HG03045 (cell line): Measurements from ENCODE around the gene LRRIQ1.
"Not testable (repeated sequence)": the region's sequence is repeated elsewhere in the genome, so short reads cannot be mapped to it uniquely, and the experiment has no call there.

Experiments used
- ATAC-seq: cut with Tn5 transposase; IDR thresholded peaks from one replicate; pipeline ENCODE4 v1.9.1; 2021; ENCODE audit warnings: mild to moderate bottlenecking, moderate library complexity; ENCODE audit not compliant: unreplicated experiment

LRRIQ1 gene

GRCh38 chr12:85188619-85189018 lies 152.5 kb downstream of the LRRIQ1 start:
- ATAC-seq, result no peak

DNA sequence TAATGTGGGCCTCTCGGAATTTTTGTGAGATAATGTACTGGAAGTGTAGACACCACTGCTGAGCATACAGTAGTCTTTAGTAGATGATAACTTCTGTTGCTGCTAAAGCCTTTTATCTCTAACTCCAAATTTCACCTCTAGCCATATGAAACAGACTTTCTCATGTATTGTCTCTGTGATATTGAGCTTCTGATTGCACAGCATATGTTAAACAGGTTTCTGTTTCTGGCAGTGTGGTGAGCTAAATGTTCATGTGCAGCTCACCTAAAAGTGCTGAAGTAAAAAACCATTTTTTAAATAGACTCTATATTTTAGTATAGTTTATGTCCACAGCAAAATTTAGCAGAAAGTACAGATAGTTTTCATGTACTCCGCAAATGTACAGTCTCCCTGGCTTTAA lies 154.6 kb downstream of the LRRIQ1 start:
- no peak for ATAC-seq

DNA sequence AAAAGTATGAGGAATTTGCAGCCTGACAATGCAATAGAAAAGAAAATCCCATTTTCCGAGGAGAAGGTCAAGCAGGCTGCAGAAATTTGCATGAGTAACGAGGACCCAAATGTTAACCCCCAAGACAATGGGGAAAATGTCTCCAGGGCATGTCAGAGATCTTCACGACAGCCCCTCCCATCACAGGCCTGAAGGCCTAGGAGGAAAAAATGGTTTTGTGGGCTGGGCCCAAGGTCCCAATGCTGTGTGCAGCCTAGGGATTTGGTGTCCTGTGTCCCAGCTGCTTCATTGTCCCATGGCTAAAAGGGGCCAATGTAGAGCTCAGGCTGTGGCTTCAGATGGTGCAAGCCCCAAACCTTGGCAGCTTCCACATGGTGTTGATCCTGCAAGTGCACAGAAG lies 167.7 kb downstream of the LRRIQ1 start:
- ATAC-seq, result not testable (repeated sequence)

- ATAC-seq, result no peak
These were observed 170.4 kb downstream of the LRRIQ1 start for GRCh38 chr12:85206543-85206942.

GRCh38 chr12:85224339-85224738 lies 188.2 kb downstream of the LRRIQ1 start:
- ATAC-seq, result not testable (repeated sequence)

DNA sequence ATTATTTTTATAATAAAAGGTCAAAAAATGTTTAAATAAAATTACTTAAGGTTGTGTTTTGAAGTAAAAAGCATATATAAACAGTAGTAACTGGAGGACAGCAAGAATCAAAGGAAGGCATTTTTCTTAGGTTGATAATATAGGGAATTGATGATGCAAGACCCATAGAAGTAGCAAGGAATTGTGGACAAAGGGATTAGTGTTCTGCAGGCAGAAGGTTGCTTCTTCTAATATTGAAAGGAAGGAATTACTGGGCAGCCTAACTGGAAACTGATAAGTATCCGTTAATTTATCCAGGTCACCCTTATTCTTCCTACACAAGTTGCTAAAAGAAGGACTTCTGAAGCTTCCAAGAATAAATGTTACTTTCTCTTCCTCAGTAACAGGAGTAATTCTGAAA lies 189.3 kb downstream of the LRRIQ1 start:
- no peak for ATAC-seq

DNA sequence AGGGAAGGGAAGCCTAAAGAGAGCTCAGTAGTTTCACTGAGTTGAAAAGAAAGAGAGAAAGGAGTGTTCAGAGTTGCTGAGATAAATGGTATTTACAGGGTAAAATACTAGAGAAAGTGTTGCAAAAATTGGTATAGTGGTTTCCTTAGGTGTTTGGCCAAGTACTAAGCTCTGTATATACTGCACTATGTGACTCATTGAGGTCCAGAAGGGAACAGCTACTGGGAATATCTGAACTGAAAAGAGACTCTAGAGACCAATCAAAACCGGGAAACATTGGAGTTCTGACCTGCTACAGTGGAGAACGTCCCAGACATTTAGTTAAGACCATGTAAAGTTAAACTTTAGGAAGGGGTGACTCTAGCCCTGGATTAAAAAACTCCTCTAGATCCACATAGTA lies 201.2 kb downstream of the LRRIQ1 start:
- no peak for ATAC-seq

DNA sequence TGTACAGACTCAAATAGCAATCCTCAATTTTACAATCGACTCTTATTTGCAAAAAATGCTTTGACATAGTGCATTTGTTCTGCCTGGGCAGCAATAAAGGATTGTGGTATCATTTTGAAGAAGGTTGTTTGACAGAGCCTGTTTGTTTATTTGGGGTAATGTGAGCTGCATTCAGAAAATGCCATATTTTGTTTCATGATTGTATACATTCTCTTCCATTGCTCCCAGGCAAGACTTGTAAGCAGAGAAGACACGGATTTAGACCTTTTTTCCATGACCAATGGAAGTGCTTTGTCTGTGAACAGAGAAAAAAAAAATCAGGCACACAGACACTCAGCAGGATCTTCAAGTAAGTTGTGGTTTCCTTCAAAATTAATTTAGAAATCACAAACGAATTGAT lies 208.4 kb downstream of the LRRIQ1 start:
- no peak for ATAC-seq

DNA sequence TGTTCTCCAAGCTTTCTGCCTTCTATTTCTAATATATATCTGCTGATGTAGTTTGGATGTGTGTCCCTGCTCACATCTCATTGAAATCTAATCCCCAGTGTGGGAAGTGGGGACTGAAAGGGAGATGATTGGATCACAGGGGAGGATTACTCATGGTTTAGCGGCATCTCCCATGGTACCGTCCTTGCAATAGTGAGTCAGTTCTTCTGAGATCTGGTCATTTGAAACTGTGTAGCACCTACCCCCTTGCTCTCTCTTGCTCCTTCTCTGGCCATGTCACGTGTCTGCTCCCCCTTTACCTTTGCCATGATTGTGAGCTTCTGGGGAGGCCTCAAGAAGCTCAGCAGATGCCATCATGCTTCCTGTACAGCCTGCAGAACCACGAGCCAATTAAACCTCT lies 217.7 kb downstream of the LRRIQ1 start:
- ATAC-seq, result no peak

- no peak for ATAC-seq
These were observed 221.5 kb downstream of the LRRIQ1 start for GRCh38 chr12:85257671-85258070.

- ATAC-seq, result no peak
These were observed 224.3 kb downstream of the LRRIQ1 start for GRCh38 chr12:85260447-85260846.

DNA sequence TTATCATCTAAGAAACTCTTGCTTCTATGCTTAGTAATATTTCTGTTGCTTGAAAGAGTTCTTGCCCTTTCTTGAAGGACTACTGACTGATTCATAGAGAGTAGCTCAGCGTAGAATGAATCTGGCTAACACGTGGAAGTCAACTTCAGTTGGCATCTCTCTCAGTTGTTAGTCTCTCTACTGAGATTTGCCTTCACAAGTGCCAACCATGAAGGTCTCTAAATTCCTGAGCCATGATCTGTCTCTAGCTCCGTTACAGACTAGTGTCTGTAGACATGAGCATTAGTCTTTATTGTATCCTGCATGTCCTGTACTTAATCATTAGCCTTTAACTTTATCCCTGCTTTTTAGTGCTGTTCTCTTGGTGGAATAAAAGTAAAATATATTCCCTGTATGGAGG lies 224.7 kb downstream of the LRRIQ1 start:
- no peak for ATAC-seq

GRCh38 chr12:85266356-85266755 lies 230.2 kb downstream of the LRRIQ1 start:
- no peak for ATAC-seq

- no peak for ATAC-seq
These were observed 237.5 kb downstream of the LRRIQ1 start for GRCh38 chr12:85273381-85274314.

DNA sequence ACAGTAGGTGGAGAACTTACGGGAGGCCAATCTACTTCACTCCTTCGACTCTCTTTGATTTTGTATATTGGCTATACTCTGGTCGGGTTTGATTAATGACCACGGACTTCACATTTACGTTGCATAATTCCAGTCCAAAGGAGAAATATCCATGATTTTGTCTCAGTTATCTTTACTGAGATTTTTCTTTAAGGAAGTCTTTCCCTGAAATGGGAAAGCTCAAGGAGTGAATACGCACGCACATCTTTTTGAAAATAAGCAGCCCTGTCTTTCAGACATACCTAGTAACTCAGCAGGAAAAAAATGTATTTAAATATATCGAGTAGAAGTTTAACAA lies 238.1 kb downstream of the LRRIQ1 start:
- no peak for ATAC-seq

- no peak for ATAC-seq
These were observed 239.2 kb downstream of the LRRIQ1 start for GRCh38 chr12:85275374-85275773.

GRCh38 chr12:85277191-85277590 lies 241.0 kb downstream of the LRRIQ1 start:
- ATAC-seq, result no peak

DNA sequence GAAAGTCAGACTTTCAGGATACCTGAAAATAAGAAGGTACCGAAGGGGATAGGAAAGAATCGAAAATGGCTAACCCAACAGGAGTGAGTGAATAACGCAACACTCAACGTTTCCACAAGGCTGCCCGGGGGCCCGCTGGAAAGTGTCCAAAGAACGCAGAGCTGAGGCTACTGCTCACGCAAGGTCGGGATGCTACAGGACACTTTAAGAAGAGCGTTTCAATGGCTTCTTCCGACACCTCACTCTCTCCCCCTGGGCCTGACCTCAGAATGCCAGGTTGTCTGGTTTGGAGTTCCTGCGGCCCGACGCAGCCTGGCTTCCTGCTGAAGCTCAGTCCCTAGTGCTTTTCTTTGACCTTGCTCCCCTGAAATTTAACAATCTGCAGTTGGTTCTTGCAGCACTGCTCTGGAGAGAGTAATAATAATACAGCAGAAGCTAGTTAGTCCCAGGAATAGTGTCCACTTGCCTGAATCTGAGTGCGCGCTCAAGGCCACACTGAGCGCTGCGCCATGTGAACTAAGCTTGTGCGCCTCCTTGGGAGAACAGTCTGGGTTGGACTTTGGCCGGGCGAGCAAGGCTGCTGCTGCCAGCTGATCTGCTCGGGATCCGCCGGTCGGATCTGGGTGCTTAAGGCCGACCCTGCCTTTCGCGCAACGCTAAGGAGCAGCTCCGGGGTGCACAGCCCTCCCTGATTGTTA lies 241.9 kb downstream of the LRRIQ1 start:
- ATAC-seq, result no peak

- no peak for ATAC-seq
These were observed 242.7 kb downstream of the LRRIQ1 start for GRCh38 chr12:85278598-85279448.

- no peak for ATAC-seq
These were observed 243.5 kb downstream of the LRRIQ1 start for GRCh38 chr12:85279449-85280164.
